LNCaP clone FGC (cell line): ENCODE data around the gene IDNK.
"Not testable (repeated sequence)": the region's sequence is repeated elsewhere in the genome, so short reads cannot be mapped to it uniquely, and the experiment has no call there.

Experiments
- DNase-seq: peaks from one replicate; pipeline ENCODE4 v3.0.0-alpha.2; 2011; ENCODE audit warnings: low read depth
- H3K4me3 ChIP-seq: 2 replicates; pipeline ENCODE4 v1.5.1; 2011; ENCODE audit warnings: mild to moderate bottlenecking, low read depth, low read length, control low read depth
- TF ChIP-seq, protein P1 (sequence below): IDR thresholded peaks from 2 replicates; pipeline ENCODE4 v1.5.1; 2012; ENCODE audit warnings: mild to moderate bottlenecking; ENCODE audit not compliant: control insufficient read depth, insufficient read depth; ENCODE audit errors: extremely low read depth

Gene IDNK

GRCh38 chr9:83596899-83597504, 25.9 kb upstream of the IDNK start:
- DNase-seq, result no peak
- H3K4me3 ChIP-seq, result no peak overlapping the region
- TF ChIP-seq, protein P1, sequence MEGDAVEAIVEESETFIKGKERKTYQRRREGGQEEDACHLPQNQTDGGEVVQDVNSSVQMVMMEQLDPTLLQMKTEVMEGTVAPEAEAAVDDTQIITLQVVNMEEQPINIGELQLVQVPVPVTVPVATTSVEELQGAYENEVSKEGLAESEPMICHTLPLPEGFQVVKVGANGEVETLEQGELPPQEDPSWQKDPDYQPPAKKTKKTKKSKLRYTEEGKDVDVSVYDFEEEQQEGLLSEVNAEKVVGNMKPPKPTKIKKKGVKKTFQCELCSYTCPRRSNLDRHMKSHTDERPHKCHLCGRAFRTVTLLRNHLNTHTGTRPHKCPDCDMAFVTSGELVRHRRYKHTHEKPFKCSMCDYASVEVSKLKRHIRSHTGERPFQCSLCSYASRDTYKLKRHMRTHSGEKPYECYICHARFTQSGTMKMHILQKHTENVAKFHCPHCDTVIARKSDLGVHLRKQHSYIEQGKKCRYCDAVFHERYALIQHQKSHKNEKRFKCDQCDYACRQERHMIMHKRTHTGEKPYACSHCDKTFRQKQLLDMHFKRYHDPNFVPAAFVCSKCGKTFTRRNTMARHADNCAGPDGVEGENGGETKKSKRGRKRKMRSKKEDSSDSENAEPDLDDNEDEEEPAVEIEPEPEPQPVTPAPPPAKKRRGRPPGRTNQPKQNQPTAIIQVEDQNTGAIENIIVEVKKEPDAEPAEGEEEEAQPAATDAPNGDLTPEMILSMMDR, result peak; percentile 61

DNA sequence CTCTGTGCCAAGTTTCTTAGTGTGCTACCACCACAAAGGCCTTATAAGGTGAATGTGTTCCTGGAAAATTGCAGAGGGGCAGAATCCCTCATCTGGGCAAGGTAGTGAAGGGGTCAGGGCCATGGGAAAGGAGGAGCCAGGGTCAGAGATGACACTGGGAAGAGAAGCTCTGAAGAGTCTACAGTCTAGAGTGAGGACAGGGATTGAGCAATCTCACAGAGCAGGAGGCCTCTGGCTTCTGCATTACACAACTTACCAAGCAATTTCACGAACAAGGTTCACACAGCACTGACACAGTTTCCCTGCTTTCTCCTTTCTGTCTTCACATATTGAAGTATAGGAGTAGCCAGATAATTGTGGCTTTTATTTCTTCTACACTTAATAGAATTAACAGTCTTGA, 24.5 kb upstream of the IDNK start:
- DNase-seq, result no peak
- TF ChIP-seq, protein P1, result no peak
- no peak overlapping the region for H3K4me3 ChIP-seq

- no peak for DNase-seq
- TF ChIP-seq, protein P1, result no peak
- H3K4me3 ChIP-seq, result no peak overlapping the region
These were observed 23.9 kb upstream of the IDNK start for GRCh38 chr9:83599071-83599470.

DNA sequence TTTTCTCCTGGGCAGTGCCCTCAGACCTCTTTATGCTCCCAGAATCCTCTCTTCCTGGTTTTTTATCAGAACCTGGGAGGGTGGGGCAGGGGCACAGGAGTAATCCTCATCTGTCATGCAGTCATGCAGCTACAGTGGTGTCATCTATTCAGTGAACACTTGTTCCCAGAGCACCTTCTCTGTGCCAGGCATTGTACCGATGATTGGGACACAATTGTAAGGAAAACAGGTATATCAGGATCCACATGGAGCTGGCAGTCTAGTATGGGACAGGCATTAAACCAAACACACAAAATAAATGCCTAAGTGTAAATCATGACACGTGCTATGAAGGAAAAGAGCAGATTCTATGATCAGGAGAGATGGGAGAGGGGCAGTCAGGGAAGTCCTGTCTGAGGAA, 21.5 kb upstream of the IDNK start:
- TF ChIP-seq, protein P1, result no peak
- peak; percentile 48 for DNase-seq
- no peak overlapping the region for H3K4me3 ChIP-seq

- H3K4me3 ChIP-seq, DNase-seq: not testable (repeated sequence)
These were observed 15.3 kb upstream of the IDNK start for GRCh38 chr9:83607620-83608019.

- not testable (repeated sequence) for DNase-seq, H3K4me3 ChIP-seq
These were observed 9.6 kb upstream of the IDNK start for GRCh38 chr9:83613298-83613697.

GRCh38 chr9:83617299-83617698, 5.6 kb upstream of the IDNK start:
- DNase-seq, result no peak
- TF ChIP-seq, protein P1, result no peak
- H3K4me3 ChIP-seq, result no peak overlapping the region

DNA sequence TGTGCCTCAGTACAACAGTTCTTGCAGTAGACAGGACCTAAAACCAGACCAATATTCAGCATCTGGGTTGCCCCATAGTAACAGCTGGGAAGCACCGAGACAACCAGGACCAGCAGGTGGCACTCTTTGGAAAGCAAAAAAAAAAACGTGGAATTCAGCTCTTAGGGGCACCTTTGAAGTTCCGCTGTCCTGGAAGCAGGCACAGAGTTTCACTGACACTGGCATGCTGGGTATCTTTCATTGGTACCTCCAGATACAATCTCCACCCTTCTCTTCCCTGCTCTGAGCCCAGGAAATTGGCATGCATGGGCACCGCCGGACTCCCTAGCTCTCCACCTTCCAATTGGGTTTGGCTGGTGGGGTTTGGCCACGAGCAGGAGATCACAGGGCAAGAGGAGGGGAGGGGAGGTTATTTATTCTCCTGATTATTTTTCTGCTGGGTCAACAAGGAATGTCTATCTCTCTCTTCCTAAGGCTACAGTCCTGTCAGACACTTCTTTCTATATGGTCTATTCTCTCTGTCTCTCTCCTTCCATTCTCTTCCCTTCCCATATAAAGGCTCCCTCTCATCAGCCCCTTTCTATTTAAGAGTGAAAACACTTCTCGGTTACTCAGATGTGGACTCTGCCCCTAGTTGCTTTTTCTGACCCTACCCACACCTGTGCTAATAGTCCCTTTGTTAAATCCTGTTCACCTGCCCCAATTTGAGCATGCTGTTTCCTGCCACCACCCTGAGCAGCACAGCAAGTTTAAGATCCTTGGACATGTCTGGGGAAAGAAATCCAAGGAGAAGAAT, 1.9 kb upstream of the IDNK start:
- no peak overlapping the region for H3K4me3 ChIP-seq
- TF ChIP-seq, protein P1, result peak; percentile 83
- DNase-seq, result no peak
